GM23338 (cell line): ENCODE data around the gene VSIG4.

Source experiments
- CREB1 ChIP-seq: fragments of 250-450 bp; sonication (Bioruptor Pico); IDR thresholded peaks from 2 replicates; pipeline ENCODE4 v1.5.0; 2020; ENCODE audit warnings: low read depth, mild to moderate bottlenecking, moderate library complexity
- EZH2 ChIP-seq: fragments of 200-600 bp; sonication (generic); IDR thresholded peaks from one replicate; pipeline ENCODE4 v1.8.0; 2017; ENCODE audit warnings: antibody characterized with exemption, mild to moderate bottlenecking, low read depth; ENCODE audit not compliant: unreplicated experiment
- EZH2phosphoT487 ChIP-seq: fragments of 200-600 bp; sonication (generic); IDR thresholded peaks from one replicate; pipeline ENCODE4 v1.8.1; 2018; ENCODE audit warnings: antibody characterized with exemption; ENCODE audit not compliant: unreplicated experiment
- JUNB ChIP-seq: IDR thresholded peaks from one replicate; pipeline ENCODE4 v1.6.1; 2016; ENCODE audit warnings: antibody characterized with exemption; ENCODE audit not compliant: unreplicated experiment
- NANOG ChIP-seq: IDR thresholded peaks from 2 replicates; pipeline ENCODE4 v1.6.1; 2016; ENCODE audit warnings: antibody characterized with exemption, borderline replicate concordance
- POLR2AphosphoS5 ChIP-seq: IDR thresholded peaks from 2 replicates; pipeline ENCODE4 v1.6.1; 2016; ENCODE audit warnings: antibody characterized with exemption, low read depth
- STAT1 ChIP-seq: IDR thresholded peaks from one replicate; pipeline ENCODE4 v1.6.1; 2016; ENCODE audit warnings: antibody characterized with exemption; ENCODE audit not compliant: unreplicated experiment
- ZNF114 ChIP-seq: fragments of 250-450 bp; sonication (Bioruptor Pico); IDR thresholded peaks from 2 replicates; pipeline ENCODE4 v1.5.0; 2020; ENCODE audit warnings: mild to moderate bottlenecking, moderate library complexity
- ZNF331 ChIP-seq: fragments of 250-450 bp; sonication (Bioruptor Pico); IDR thresholded peaks from 2 replicates; pipeline ENCODE4 v1.5.0; 2020; ENCODE audit warnings: low read depth, mild to moderate bottlenecking, moderate library complexity
- TF ChIP-seq, protein P1 (sequence below), 2 experiments: fragments of 200-600 bp in 1 of 2; sonication (generic) in 1 of 2; conservative IDR thresholded peaks; 2 replicates each; pipeline versions ENCODE4 v1.5.1 to v1.6.1; 2016 to 2017; ENCODE audit warnings: antibody characterized with exemption in 2 of 2, low read depth in 2 of 2, mild to moderate bottlenecking in 2 of 2, moderate library complexity in 1 of 2
- TF ChIP-seq, protein P2 (sequence below): IDR thresholded peaks from one replicate; pipeline ENCODE4 v1.6.1; 2018; ENCODE audit warnings: antibody characterized with exemption; ENCODE audit not compliant: unreplicated experiment
- TF ChIP-seq, protein P3 (sequence below): IDR thresholded peaks from 2 replicates; pipeline ENCODE4 v1.6.1; 2016; ENCODE audit warnings: antibody characterized with exemption
- TF ChIP-seq, protein P4 (sequence below): fragments of 250-450 bp; sonication (Bioruptor Pico); IDR thresholded peaks from 2 replicates; pipeline ENCODE4 v1.5.0; 2020; ENCODE audit warnings: mild to moderate bottlenecking, moderate library complexity

DNA sequence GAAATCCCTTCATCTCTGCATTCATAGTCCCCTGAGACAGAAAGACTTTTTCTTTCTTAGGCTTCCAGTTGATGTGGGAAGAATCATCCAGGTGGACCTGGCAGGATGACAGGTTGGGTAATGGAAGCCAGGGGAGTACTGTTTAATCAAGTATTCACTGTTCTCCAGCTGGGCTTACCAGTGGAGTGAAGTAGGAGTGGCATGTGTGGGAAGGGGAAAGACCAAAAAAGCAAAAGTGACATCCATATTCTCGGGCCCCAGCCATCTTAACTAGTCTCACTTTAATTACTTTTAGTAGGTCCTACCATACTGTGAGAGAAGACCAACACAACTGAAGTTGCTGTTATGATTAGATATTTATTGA is 18.5 kb downstream of the VSIG4 start:
- TF ChIP-seq, protein P1, sequence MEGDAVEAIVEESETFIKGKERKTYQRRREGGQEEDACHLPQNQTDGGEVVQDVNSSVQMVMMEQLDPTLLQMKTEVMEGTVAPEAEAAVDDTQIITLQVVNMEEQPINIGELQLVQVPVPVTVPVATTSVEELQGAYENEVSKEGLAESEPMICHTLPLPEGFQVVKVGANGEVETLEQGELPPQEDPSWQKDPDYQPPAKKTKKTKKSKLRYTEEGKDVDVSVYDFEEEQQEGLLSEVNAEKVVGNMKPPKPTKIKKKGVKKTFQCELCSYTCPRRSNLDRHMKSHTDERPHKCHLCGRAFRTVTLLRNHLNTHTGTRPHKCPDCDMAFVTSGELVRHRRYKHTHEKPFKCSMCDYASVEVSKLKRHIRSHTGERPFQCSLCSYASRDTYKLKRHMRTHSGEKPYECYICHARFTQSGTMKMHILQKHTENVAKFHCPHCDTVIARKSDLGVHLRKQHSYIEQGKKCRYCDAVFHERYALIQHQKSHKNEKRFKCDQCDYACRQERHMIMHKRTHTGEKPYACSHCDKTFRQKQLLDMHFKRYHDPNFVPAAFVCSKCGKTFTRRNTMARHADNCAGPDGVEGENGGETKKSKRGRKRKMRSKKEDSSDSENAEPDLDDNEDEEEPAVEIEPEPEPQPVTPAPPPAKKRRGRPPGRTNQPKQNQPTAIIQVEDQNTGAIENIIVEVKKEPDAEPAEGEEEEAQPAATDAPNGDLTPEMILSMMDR (conservative IDR thresholded peaks at IDR 0.05; ENCODE audit: low read depth in 2 of 2) = no peak
- TF ChIP-seq POLR2AphosphoS5 (no peak), EZH2phosphoT487 (no peak), ZNF331 (no peak), ZNF114 (CRISPR knock-in tag) (no peak), CREB1 (CRISPR knock-in tag) (no peak), NANOG (no peak), EZH2 (no peak), JUNB (no peak), STAT1 (no peak)
- TF ChIP-seq, protein P2, sequence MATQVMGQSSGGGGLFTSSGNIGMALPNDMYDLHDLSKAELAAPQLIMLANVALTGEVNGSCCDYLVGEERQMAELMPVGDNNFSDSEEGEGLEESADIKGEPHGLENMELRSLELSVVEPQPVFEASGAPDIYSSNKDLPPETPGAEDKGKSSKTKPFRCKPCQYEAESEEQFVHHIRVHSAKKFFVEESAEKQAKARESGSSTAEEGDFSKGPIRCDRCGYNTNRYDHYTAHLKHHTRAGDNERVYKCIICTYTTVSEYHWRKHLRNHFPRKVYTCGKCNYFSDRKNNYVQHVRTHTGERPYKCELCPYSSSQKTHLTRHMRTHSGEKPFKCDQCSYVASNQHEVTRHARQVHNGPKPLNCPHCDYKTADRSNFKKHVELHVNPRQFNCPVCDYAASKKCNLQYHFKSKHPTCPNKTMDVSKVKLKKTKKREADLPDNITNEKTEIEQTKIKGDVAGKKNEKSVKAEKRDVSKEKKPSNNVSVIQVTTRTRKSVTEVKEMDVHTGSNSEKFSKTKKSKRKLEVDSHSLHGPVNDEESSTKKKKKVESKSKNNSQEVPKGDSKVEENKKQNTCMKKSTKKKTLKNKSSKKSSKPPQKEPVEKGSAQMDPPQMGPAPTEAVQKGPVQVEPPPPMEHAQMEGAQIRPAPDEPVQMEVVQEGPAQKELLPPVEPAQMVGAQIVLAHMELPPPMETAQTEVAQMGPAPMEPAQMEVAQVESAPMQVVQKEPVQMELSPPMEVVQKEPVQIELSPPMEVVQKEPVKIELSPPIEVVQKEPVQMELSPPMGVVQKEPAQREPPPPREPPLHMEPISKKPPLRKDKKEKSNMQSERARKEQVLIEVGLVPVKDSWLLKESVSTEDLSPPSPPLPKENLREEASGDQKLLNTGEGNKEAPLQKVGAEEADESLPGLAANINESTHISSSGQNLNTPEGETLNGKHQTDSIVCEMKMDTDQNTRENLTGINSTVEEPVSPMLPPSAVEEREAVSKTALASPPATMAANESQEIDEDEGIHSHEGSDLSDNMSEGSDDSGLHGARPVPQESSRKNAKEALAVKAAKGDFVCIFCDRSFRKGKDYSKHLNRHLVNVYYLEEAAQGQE = no peak
- TF ChIP-seq, protein P3, sequence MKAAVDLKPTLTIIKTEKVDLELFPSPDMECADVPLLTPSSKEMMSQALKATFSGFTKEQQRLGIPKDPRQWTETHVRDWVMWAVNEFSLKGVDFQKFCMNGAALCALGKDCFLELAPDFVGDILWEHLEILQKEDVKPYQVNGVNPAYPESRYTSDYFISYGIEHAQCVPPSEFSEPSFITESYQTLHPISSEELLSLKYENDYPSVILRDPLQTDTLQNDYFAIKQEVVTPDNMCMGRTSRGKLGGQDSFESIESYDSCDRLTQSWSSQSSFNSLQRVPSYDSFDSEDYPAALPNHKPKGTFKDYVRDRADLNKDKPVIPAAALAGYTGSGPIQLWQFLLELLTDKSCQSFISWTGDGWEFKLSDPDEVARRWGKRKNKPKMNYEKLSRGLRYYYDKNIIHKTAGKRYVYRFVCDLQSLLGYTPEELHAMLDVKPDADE = no peak
- TF ChIP-seq, protein P4, sequence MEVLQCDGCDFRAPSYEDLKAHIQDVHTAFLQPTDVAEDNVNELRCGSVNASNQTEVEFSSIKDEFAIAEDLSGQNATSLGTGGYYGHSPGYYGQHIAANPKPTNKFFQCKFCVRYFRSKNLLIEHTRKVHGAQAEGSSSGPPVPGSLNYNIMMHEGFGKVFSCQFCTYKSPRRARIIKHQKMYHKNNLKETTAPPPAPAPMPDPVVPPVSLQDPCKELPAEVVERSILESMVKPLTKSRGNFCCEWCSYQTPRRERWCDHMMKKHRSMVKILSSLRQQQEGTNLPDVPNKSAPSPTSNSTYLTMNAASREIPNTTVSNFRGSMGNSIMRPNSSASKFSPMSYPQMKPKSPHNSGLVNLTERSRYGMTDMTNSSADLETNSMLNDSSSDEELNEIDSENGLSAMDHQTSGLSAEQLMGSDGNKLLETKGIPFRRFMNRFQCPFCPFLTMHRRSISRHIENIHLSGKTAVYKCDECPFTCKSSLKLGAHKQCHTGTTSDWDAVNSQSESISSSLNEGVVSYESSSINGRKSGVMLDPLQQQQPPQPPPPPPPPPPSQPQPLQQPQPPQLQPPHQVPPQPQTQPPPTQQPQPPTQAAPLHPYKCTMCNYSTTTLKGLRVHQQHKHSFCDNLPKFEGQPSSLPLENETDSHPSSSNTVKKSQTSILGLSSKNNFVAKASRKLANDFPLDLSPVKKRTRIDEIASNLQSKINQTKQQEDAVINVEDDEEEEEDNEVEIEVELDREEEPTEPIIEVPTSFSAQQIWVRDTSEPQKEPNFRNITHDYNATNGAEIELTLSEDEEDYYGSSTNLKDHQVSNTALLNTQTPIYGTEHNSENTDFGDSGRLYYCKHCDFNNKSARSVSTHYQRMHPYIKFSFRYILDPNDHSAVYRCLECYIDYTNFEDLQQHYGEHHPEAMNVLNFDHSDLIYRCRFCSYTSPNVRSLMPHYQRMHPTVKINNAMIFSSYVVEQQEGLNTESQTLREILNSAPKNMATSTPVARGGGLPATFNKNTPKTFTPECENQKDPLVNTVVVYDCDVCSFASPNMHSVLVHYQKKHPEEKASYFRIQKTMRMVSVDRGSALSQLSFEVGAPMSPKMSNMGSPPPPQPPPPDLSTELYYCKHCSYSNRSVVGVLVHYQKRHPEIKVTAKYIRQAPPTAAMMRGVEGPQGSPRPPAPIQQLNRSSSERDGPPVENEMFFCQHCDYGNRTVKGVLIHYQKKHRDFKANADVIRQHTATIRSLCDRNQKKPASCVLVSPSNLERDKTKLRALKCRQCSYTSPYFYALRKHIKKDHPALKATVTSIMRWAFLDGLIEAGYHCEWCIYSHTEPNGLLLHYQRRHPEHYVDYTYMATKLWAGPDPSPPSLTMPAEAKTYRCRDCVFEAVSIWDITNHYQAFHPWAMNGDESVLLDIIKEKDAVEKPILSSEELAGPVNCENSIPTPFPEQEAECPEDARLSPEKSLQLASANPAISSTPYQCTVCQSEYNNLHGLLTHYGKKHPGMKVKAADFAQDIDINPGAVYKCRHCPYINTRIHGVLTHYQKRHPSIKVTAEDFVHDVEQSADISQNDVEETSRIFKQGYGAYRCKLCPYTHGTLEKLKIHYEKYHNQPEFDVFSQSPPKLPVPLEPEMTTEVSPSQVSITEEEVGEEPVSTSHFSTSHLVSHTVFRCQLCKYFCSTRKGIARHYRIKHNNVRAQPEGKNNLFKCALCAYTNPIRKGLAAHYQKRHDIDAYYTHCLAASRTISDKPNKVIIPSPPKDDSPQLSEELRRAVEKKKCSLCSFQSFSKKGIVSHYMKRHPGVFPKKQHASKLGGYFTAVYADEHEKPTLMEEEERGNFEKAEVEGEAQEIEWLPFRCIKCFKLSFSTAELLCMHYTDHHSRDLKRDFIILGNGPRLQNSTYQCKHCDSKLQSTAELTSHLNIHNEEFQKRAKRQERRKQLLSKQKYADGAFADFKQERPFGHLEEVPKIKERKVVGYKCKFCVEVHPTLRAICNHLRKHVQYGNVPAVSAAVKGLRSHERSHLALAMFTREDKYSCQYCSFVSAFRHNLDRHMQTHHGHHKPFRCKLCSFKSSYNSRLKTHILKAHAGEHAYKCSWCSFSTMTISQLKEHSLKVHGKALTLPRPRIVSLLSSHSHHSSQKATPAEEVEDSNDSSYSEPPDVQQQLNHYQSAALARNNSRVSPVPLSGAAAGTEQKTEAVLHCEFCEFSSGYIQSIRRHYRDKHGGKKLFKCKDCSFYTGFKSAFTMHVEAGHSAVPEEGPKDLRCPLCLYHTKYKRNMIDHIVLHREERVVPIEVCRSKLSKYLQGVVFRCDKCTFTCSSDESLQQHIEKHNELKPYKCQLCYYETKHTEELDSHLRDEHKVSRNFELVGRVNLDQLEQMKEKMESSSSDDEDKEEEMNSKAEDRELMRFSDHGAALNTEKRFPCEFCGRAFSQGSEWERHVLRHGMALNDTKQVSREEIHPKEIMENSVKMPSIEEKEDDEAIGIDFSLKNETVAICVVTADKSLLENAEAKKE (CRISPR knock-in tag) = no peak
